Left cardiac atrium (tissue), 4 donors: Measurements from ENCODE around the gene MED27. TPM values are rescaled to one million over a fixed set of nuclear protein-coding genes. Genes with fewer than 3 reads are reported as not detected.
A peak's percentile ranks its signal among the peaks of the same experiment; 100 is the strongest.

Experiments
- ATAC-seq, 2 donors: fragments of 200-7000 bp; cut with Tn5 transposase; one replicate each; pipeline ENCODE4 v1.9.1; 2020; ENCODE audit warnings: mild to moderate bottlenecking in 2 of 2, moderate library complexity in 2 of 2
- DNase-seq: peaks from one replicate; pipeline ENCODE4 v3.0.0-alpha.2; 2020
- intact Hi-C, 2 donors: fragments of 100-400 bp; cut with DNase I; formaldehyde crosslinking; loops; one replicate each; pipeline versions ENCODE4 v1.14.1 to v1.15.1; 2022 to 2023
- total RNA-seq, 2 donors: library from RNA; stranded (reverse); fragmentation: NEBNext Ultra II Directional; extraction: Animal tissue kit (Norgen Biotek cat#: 25700); gene quantifications; one replicate each; pipeline ENCODE4 v1.2.1, GENCODE V29; 2021
- donor health status: DM: no; HTN: yes; CAD: no.
- donor health status: DM: no; HTN: yes; CAD: no; lungs with severe emphysema.
- donor health status: DM: yes; HTN: yes; CAD: no.
- donor health status: Dilated cardiomyopathy.

Gene MED27
- total RNA-seq, 2 donors from 2014 or later, result 15.0 to 21.2 TPM

DNA sequence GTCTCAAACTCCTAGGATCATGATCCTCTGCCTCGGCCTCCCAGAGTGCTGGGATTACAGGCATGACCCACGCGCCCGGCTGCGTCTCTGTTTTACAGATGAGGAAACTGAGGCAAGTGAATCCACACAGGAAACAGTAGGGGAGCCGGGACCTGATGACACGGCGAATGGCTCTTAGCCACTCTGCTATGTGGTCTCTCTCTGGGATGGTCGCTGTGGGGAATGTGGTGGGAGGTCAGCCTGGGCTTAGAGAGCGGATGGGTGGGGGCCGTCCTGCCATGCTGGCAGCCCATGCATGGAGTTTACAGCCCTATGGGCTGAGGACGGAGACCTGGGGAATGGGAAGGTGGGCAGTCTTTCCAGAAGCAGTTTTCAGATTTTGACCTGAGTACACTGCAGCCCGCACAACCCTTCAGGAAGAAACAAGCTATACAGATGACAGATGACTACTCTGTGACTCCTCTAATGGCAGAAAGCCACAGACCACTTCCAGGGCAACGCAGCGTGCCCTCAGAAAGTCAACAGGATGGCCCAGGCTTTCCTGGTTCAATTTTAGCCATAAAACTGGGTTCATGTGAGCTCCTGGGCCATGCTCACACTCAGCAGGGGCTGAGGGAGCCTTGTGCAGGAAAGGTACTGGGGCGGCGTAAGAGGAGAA lies 203.7 kb downstream of the MED27 start:
- no peak for ATAC-seq
- intact Hi-C loops, result no loop called here
- no peak for DNase-seq

DNA sequence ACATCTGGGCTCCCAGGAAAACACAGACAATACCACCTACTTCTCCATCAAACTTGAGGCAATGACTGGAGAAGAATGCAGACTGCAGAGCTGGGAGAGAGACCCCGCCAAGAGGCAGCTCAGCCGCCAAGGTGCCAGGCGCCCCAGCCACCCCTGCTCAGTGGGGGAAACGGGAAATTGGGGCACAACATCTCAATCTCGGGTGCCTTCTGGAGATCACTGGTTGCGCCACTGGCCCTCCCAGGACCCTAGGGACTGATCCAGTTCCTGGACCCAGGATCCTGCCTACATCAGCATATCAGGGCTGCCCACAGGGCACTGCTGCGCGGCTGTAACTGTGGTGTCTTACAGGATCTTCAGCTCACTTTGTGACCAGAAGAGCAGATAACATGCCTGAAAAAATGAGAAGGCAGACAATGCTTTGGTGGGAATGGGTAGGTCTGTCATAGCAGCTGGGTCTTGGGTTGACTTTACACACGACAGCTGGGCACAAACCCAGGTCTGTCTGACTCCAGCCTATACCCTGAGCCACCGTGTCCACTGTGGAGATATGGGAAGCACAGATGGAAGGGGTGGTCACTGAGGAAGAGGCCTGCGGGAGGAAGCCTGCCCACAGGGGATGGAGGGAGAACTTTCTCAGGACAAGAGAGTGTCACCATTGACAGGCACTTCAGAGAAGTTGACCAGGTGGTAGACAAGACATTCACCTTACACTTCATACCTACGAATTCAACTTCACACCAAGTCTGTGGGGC lies 204.6 kb downstream of the MED27 start:
- DNase-seq, result no peak
- intact Hi-C loops, result no loop called here
- no peak for ATAC-seq

DNA sequence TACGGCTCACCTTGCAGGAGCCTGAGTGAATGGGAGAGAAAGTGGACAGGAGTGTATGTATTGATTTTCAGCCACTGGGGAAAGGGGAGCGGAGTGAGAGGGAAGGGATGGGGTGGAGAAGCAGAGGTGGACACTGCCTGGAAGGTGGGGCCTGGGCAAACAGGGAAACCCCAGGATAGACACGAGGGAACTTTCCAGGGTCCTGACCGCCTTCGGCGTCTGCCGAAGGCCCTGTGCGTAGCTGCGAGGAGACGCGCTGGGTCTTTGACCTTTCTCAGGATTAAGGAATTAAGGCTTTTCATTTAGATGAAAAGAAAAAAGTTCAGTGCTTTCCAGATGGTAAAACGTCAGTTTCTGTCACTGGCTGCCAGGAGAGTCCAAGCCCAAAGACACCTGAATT lies 205.2 kb downstream of the MED27 start:
- intact Hi-C loops, result no loop called here
- ATAC-seq (no peak), DNase-seq (no peak)

DNA sequence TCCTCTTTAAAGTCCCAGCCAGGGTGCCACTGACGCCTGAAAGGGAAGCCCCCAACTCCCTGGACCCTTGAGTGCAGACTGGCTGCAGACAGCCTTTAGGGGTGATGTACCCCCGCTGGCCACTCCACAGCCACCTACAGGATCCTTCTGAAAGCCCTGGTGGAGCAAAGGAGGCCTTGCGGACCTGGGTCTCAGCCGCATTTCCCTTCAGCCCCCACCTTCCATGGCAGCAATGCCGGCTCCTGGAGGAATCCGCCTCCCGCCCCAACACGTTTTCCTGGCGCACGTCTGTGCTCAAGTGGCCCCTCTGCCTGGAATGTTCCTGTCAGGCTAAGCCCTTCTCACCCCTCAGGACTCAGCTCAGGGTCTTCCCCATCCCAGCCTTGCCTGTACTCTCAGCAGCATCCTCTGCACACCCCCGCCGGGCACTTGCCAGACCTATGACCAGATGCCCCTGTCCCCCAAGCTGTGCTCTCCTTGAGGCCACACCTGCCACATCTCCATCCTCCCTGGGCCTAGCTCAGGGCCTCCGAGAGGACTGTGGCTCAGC lies 205.7 kb downstream of the MED27 start:
- ATAC-seq (no peak), DNase-seq (no peak)
- intact Hi-C loops, result no loop called here

DNA sequence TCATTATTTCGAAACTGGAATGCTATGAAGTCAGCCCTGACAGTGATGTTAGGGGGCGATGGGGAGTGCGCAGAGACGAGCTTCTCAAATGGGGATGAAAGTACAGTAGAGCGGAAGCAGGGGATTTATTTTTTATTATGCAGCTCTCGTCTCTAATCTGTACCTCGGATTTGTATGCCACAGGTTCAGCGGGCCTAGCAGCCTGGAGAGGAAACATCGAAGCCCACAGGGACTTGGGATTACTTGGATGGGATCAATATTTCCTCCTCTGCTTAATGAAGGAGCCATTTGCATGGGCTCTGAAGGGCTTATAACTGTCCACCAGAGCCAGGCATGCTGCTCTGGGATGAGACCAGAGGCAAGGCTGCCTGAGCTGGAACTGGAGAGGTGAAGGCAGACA lies 206.3 kb downstream of the MED27 start:
- no peak for DNase-seq
- intact Hi-C loops, result no loop called here
- no peak for ATAC-seq

GRCh38 chr9:131872702-131873101 lies 207.0 kb downstream of the MED27 start:
- intact Hi-C loops, result no loop called here
- ATAC-seq (no peak), DNase-seq (no peak)

DNA sequence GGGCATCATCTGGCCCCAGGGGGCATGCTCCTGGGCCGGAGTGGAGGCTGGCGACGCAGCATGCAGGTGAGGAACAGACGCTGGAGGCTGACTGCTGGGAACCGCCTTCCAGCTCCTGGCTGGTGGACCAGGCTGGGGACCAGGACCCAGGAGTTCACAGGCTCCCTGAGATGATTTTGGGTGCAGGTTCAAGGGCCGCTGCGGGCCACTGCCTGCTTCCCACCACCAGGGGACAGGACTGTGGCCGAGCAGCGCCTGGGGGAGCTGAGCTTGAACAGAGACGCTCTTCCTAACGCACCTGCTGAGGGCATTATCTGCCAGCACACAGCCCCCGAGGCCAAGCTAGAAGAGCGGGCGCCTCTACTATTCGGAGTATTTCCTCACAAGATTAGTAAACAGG lies 207.7 kb downstream of the MED27 start:
- intact Hi-C loops, result no loop called here
- DNase-seq, result no peak
- ATAC-seq, result no peak

DNA sequence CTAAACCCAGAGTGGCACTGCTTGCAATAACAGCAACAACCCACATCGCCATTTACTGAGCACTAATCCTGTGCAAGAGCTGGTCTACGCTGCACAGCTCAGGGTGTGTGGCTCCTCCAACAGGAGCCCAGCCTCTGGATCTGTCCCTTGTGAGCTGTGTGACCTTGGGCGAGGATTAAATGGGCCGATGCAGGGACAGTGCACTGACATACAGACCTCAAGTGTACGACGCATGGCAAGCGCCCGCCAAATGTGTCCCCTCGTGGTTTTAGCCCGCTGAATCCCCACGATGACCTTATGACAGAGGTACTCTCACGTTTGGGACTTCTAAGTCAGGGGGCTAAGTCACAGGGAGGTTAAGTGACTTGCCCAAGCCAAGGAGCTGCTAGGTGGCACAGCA lies 209.5 kb downstream of the MED27 start:
- DNase-seq (no peak), ATAC-seq (no peak)
- intact Hi-C loops, result no loop called here

DNA sequence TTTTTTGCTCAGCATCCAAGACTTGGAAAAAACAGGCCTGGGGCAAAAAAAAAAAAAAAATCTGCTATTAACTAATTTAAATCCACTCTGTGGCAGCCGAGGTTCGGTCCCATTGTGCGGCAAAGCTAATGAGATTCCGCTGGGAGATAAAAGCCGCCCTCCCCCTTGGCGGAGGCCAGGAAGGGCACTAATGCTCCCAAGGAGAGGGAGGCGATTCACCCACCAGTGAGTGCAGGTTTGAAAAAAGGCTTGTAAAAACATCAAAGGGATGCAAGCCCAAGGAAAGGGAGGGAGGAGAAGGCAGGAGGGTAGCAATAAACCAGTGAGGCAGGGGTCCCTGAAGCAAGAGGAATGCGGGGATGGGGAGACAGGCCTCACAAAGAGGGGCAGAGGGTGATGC lies 210.3 kb downstream of the MED27 start:
- DNase-seq (no peak), ATAC-seq (no peak)
- intact Hi-C loops, result loop anchor here in 1 of 2 donors (10.0 kb wide), 1 partner anchor 65 kb away; no protein-coding TSS in a partner anchor

GRCh38 chr9:131868766-131869165 lies 210.9 kb downstream of the MED27 start:
- ATAC-seq (peak in 1 of 2 donors; percentile 35), DNase-seq (no peak)
- intact Hi-C loops, result loop anchor here in 1 of 2 donors (10.0 kb wide), 1 partner anchor 64 kb away; no protein-coding TSS in a partner anchor

DNA sequence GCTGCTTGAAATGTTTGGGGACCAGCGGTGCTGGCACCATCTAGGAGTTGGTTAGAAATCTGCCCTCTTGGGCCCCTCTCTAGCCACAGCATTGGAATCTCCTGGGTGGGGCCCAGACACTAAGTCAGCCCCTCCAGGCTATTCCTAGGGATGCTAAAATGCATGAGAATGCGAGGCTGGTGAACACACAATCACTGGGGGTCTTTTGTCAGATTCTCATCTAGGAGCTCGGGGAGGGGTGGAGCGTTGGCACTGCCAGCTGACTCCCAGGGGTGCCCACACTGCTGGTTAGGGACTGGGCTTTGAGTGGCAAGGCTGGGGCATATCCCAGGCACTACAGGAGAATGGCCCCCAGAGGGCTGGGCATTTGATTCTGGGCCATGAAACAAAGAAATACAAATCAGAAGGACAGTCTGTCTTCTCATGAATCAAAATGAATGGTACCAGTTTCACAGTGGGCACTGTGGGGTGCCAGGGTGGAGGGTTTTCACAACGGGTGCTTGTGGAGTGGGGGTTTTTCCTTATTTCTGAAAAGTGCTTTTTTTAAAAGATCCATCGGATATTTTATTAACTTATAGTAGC lies 212.0 kb downstream of the MED27 start:
- ATAC-seq (no peak), DNase-seq (no peak)
- intact Hi-C loops, result loop anchor here in 1 of 2 donors (10.0 kb wide), 1 partner anchor 63 kb away; no protein-coding TSS in a partner anchor

GRCh38 chr9:131865446-131866195 lies 214.0 kb downstream of the MED27 start:
- ATAC-seq (no peak), DNase-seq (no peak)
- intact Hi-C loops, result loop anchor here in 1 of 2 donors (10.0 kb wide), 1 partner anchor 61 kb away; no protein-coding TSS in a partner anchor

DNA sequence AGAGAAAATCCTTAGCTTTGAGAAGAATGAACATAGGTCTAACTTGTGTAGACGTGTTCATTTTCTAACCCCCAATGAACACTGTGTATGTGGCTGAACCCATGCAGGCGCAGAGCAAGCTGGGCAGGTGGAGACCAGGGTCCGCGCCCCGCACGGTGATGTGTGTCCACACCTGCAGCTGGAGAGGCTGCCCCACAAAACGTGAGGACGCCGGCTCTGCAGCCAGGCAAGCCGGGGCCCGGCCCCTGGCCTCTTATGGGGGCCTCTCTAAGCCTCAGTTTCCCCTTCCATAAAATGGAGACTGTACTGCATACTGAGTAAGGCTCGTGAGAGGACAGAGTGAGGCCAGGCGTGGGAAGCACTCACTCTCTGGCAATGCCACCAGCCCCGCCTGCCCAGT lies 215.1 kb downstream of the MED27 start:
- intact Hi-C loops, result loop anchor here in 1 of 2 donors (10.0 kb wide), 1 partner anchor 60 kb away; no protein-coding TSS in a partner anchor
- DNase-seq (no peak), ATAC-seq (no peak)

GRCh38 chr9:131863306-131863896 lies 216.3 kb downstream of the MED27 start:
- DNase-seq (no peak), ATAC-seq (no peak)
- intact Hi-C loops, result loop anchor here in 1 of 2 donors (10.0 kb wide), 1 partner anchor 59 kb away; no protein-coding TSS in a partner anchor

- ATAC-seq (no peak), DNase-seq (no peak)
These were observed 217.4 kb downstream of the MED27 start for GRCh38 chr9:131862261-131862660.

DNA sequence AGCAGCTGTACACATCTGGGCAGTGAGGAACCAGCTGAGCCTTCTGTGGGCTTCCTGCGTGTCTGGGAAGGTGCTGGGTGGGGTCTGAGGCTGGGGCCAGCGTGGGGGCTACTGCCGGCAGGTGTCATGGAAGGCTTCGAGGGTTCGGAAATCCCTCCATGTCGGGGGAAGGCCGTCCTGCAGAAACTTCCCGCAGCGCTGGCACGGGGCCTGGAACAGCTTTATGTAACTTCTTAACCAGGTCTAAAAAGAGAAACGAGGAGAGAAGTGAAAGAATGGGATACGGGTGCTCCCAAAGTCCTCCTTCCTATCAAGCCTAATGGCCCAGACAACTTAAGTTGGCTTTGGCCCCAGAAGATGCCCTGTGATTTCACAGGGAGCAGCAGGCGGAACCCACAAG lies 219.2 kb downstream of the MED27 start:
- intact Hi-C loops, result loop anchor here in 1 of 2 donors (10.0 kb wide), 1 partner anchor 56 kb away; no protein-coding TSS in a partner anchor
- ATAC-seq (no peak), DNase-seq (no peak)

More at GRCh38 chr9:131862261-131862660, 217.4 kb downstream of the MED27 start:
- intact Hi-C loops, result loop anchor here in 1 of 2 donors (10.0 kb wide), 1 partner anchor 57 kb away; no protein-coding TSS in a partner anchor

DNA sequence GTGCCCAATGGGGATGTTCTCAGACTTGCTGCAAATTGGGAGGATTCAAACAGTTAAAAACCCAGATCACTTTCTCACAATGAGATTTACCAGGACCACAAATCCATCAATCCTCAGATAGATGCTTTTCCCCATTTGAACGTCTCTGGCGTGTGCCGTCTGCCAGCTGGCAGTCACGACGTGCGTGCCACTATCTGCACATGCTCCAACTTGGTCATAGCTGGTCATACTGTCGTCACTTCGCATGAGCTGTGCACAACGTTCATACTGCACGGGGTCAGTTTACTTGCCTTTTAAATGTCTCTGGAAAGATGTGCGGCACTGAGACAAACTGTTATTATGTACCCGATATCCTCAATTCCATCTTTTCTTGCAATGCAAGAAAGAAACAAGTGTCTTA lies 221.5 kb downstream of the MED27 start:
- DNase-seq (no peak), ATAC-seq (no peak)
- intact Hi-C loops, result no loop called here

DNA sequence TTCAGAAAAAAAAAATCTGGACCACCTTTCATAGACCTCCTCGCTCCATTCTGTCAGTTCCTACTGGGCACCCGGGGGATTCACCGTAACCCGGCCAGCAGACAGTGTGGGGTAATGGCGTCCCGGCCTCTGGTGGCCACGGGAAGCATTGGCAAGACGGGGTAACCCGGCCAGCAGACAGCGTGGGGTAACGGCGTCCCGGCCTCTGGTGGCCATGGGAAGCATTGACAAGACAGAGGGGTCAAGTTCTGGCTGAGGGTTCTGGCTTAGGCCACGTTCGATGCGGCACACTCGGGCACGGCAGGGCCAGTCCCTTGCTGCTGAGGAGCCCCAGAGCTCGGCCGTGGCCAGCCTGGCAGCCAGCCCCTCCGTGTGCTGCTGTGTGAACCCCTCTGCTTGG lies 223.6 kb downstream of the MED27 start:
- intact Hi-C loops, result no loop called here
- ATAC-seq (no peak), DNase-seq (no peak)
